Left cardiac atrium (tissue), 4 donors: ENCODE measurements around the gene ZBTB16. TPM values are rescaled to one million over a fixed set of nuclear protein-coding genes. Genes with fewer than 3 reads are reported as not detected.

ENCODE experiments used
- ATAC-seq, 2 donors: fragments of 200-7000 bp; cut with Tn5 transposase; one replicate each; pipeline ENCODE4 v1.9.1; 2020; ENCODE audit warnings: mild to moderate bottlenecking in 2 of 2, moderate library complexity in 2 of 2
- DNase-seq: peaks from one replicate; pipeline ENCODE4 v3.0.0-alpha.2; 2020
- intact Hi-C, 2 donors: fragments of 100-400 bp; cut with DNase I; formaldehyde crosslinking; loops; one replicate each; pipeline versions ENCODE4 v1.14.1 to v1.15.1; 2022 to 2023
- total RNA-seq, 2 donors: library from RNA; stranded (reverse); fragmentation: NEBNext Ultra II Directional; extraction: Animal tissue kit (Norgen Biotek cat#: 25700); gene quantifications; one replicate each; pipeline ENCODE4 v1.2.1, GENCODE V29; 2021
- donor health status: DM: no; HTN: yes; CAD: no.
- donor health status: DM: no; HTN: yes; CAD: no; lungs with severe emphysema.
- donor health status: DM: yes; HTN: yes; CAD: no.
- donor health status: Dilated cardiomyopathy.

The ZBTB16 gene
- total RNA-seq, 2 donors from 2014 or later, result 65.2 to 79.5 TPM

GRCh38 chr11:114133548-114134329 lies 74.2 kb downstream of the ZBTB16 start:
- no peak for DNase-seq
- ATAC-seq, result no peak
- intact Hi-C loops, result no loop called here

DNA sequence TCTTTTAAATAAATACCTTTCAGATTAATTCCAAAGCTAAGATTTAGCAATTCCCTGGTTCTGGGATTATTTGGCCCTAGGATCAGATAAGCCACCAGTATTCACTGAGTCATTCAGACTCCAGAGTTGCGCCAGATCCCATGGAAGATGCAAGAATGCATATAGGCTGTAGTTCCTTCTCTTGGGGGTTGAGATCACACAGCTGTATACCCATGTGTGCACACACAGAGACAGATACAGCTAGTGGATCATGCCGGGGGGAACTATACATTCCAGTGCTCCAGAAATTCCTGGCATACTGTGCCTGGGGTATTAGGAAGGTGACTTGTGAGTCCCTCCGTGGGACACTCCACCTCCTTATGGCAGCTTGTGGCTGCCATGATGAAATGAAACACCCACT lies 75.4 kb downstream of the ZBTB16 start:
- intact Hi-C loops, result no loop called here
- DNase-seq (no peak), ATAC-seq (peak in 1 of 2 donors; percentile 9)

GRCh38 chr11:114135737-114136151 lies 76.2 kb downstream of the ZBTB16 start:
- intact Hi-C loops, result no loop called here
- DNase-seq (no peak), ATAC-seq (peak in 1 of 2 donors; percentile 6)

GRCh38 chr11:114136686-114137640 lies 77.5 kb downstream of the ZBTB16 start:
- intact Hi-C loops, result no loop called here
- ATAC-seq, result no peak
- DNase-seq, result no peak

GRCh38 chr11:114137838-114138237 lies 78.3 kb downstream of the ZBTB16 start:
- intact Hi-C loops, result no loop called here
- ATAC-seq, result no peak
- no peak for DNase-seq

DNA sequence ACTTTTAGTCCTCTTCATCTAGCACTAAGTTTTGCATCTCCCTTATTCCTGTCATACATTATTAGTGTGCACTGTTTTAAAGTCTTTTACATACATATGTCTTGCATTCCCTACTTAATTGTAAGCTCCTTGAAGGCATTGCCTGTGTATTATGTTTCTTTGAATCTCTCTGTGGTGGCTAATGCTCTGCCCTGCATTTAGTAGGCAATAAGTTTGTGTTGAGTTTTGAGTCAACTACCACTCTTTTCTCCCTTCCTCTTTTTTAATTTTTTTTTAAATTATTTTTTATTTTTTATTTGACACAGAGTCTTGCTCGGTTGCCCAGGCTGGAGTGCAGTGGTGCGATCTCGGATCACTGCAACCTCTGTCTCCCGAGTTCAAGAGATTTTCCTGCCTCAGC lies 78.9 kb downstream of the ZBTB16 start:
- DNase-seq (no peak), ATAC-seq (no peak)
- intact Hi-C loops, result no loop called here

GRCh38 chr11:114140826-114141225 lies 81.3 kb downstream of the ZBTB16 start:
- ATAC-seq (no peak), DNase-seq (no peak)
- intact Hi-C loops, result no loop called here

DNA sequence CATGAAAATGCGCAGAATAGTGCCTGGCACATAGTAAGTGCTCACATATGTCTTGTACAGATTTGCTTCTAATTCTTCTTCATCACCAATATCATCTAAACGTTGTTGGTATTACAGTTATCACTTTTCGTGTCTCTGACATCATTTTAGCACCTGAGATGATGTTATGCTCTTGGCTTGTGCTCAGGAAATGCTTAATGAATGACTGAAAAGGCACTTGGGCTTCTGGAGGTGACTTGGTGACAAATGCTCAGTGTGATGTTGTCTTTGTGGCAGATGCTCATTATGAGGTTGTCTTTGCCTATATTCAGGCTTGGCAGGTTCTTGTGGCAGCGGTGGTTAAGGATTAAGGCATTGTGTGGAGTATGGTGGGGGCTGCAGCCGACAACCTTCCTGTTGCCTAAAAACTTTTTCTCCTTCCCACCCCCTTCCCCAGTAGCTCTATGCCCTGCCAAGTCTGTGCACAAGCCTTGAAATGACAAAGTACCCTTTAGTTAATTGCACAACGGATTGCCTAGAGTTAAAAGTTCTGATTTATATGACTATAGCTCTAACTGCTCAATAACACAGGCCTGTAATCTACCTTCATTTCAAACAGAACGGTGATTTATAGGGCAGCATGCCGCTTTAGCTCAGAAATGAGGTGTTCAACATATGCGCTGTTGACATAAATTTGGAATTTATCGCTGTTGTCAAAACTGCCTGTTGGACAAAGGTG lies 82.5 kb downstream of the ZBTB16 start:
- intact Hi-C loops, result no loop called here
- DNase-seq (no peak), ATAC-seq (no peak)

GRCh38 chr11:114142707-114143106 lies 83.2 kb downstream of the ZBTB16 start:
- intact Hi-C loops, result no loop called here
- ATAC-seq (no peak), DNase-seq (no peak)

DNA sequence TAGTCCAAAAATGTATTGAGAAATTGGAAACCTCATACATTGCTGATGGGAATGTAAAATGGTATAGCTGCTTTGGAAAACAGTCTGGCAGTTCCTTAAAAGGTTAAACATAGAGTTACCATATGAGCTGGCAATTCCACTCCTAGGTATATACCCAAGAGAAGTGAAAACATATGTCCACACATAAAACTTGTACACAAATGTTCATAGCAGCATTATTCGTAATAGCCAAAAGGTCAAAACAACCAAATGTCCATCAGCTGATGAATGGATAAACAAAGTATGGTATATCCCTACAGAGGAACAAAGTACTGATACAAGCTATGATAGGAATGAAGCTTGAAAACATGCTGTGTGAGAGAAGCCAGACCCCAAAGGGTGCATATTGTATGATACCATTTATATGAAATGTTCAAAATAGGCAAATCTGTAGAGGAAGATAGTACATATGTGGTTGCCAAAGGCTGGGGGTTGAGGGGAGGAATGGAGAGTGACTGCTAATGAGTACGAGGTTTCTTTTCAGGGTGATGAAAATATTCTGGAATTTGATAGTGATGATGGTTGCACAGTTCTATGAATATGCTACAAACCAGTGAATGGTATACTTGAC lies 85.8 kb downstream of the ZBTB16 start:
- no peak for DNase-seq
- intact Hi-C loops, result no loop called here
- no peak for ATAC-seq

DNA sequence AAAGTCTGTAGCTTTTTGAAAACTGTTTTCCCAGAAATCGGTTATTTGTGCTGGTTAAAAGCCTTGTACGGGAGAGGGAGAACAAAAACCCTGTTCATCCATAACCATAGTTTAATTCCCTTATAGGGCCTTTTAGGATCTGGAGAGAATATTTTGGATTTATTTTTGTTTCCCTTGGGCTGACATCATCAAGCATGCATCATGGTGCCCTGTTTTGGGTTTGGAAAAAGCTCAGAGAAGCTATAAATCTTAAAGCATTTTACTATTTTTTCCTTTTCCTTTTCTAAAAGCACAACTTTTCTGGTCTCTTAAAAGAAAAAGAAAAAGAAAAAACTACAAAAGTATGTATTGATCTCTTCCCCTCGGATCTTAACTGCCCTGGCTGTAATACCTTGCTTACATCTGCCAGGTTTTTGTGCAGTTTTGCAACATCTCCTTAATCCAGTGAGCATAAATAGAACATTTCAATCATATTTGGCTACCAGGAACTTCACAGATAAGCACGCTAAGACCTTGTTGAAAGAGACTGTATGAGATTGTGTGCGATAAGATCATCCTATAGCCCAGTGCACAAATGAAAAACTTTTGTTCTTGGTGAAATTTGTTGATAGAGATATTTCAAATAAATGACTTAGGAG lies 88.0 kb downstream of the ZBTB16 start:
- intact Hi-C loops, result no loop called here

GRCh38 chr11:114148013-114148382 lies 88.5 kb downstream of the ZBTB16 start:
- ATAC-seq (peak; percentile 15 to 70), DNase-seq (no peak)
- intact Hi-C loops, result no loop called here

More for the DNA sequence above, 88.0 kb downstream of the ZBTB16 start:
- ATAC-seq, result peak in 1 of 2 donors; percentile 10
- DNase-seq, result no peak

- intact Hi-C loops, result no loop called here
- ATAC-seq, result no peak
- no peak for DNase-seq
These were observed 90.3 kb downstream of the ZBTB16 start for GRCh38 chr11:114149689-114150407.

DNA sequence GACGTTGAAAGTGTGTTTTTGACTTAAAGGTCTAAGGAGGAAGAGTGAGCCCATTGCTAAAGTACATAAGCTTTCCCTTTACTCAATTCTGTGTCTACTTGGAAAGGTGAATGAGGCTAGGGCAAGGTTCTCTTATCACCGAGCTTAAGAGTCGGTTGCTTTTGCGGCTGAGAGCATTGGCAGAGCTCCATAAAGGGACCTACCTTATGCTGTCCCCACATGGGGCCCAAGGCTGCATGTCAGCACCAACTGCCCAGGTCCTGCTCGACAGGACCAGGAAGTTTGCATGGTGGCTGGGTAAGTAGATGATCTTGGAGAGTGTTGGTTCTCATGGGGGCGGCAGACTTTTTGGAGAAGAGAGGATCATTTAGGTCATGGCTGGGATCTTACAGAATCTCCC lies 91.2 kb downstream of the ZBTB16 start:
- no peak for ATAC-seq
- intact Hi-C loops, result no loop called here
- DNase-seq, result no peak

GRCh38 chr11:114151631-114152030 lies 92.1 kb downstream of the ZBTB16 start:
- intact Hi-C loops, result no loop called here

DNA sequence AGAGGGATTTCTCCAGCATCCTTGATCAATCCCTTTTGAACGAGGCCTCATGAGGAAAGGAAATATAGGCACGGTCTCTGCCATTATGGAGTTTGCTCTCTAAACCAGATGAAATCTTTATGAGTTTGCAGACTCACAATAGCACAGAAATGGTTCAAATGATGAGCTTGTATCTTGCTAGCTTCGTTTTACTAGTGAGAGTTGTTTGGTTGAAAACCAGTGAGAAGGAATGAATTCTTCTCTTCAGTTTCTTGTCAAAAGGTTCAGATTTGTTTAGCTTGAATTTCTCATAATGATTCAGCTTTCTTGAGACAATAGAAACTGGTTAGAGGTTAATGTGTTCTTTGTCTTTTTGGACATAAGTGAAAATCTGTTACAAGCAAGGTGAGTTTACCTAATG lies 92.7 kb downstream of the ZBTB16 start:
- no peak for ATAC-seq
- no peak for DNase-seq
- intact Hi-C loops, result no loop called here

More at GRCh38 chr11:114151631-114152030, 92.1 kb downstream of the ZBTB16 start:
- ATAC-seq, result no peak
- DNase-seq, result no peak

- DNase-seq (no peak), ATAC-seq (no peak)
- intact Hi-C loops, result no loop called here
These were observed 93.3 kb downstream of the ZBTB16 start for GRCh38 chr11:114152785-114153184.

DNA sequence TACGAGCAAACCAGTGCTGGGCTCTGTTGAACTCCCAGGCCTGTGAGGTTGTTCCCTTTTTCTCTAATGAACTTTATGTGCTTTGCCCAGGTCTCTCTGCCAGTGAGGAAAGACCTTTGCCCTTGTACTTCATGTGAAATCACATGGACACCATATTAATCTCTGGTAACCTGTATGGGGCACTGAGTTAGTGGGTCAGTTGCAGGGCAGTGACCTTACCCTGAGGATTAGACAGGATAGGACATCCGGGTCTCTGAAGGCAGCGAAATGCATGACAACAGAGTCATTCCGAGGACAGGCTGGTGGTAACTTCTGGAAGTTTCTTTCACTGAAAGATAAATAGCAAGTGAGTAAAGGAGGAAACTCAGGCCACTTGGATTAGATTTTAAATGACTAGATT lies 93.7 kb downstream of the ZBTB16 start:
- ATAC-seq, result no peak
- no peak for DNase-seq
- intact Hi-C loops, result no loop called here
